NCI-H1694 treated with DMSO at 0.1 percent for 48 hours (cell line): ENCODE measurements around the gene ZNF474.
A peak's percentile ranks its signal among the peaks of the same experiment; 100 is the strongest.

Experiments used
- DNase-seq: peaks from one replicate; lab custom pipeline; 2025; lab: John Stamatoyannopoulos, UW

The ZNF474 gene

GRCh38 chr5:122153774-122154173 lies 24.4 kb downstream of the ZNF474 start:
- no peak for DNase-seq

GRCh38 chr5:122154491-122154890 lies 25.1 kb downstream of the ZNF474 start:
- DNase-seq: no peak

GRCh38 chr5:122154910-122155309 lies 25.6 kb downstream of the ZNF474 start:
- DNase-seq: no peak

- DNase-seq: no peak
These were observed 26.2 kb downstream of the ZNF474 start for GRCh38 chr5:122155546-122155945.

- peak; percentile 76 for DNase-seq
These were observed 27.5 kb downstream of the ZNF474 start for GRCh38 chr5:122156724-122157325.

GRCh38 chr5:122162100-122162638 lies 32.8 kb downstream of the ZNF474 start:
- no peak for DNase-seq

GRCh38 chr5:122163121-122164069 lies 34.0 kb downstream of the ZNF474 start:
- no peak for DNase-seq

GRCh38 chr5:122164070-122164435 lies 34.7 kb downstream of the ZNF474 start:
- no peak for DNase-seq

GRCh38 chr5:122164831-122165558 lies 35.6 kb downstream of the ZNF474 start:
- DNase-seq: no peak

- no peak for DNase-seq
These were observed 36.3 kb downstream of the ZNF474 start for GRCh38 chr5:122165559-122166078.

- DNase-seq: no peak
These were observed 40.2 kb downstream of the ZNF474 start for GRCh38 chr5:122169350-122170103.

GRCh38 chr5:122170620-122171019 lies 41.3 kb downstream of the ZNF474 start:
- DNase-seq: no peak

- DNase-seq: no peak
These were observed 42.9 kb downstream of the ZNF474 start for GRCh38 chr5:122172207-122172606.

GRCh38 chr5:122173474-122174415 lies 44.4 kb downstream of the ZNF474 start:
- DNase-seq: no peak

GRCh38 chr5:122175091-122175490 lies 45.7 kb downstream of the ZNF474 start:
- DNase-seq: no peak

GRCh38 chr5:122175852-122176251 lies 46.5 kb downstream of the ZNF474 start:
- DNase-seq: no peak

- no peak for DNase-seq
These were observed 47.8 kb downstream of the ZNF474 start for GRCh38 chr5:122177161-122177560.

GRCh38 chr5:122179701-122180100 lies 50.4 kb downstream of the ZNF474 start:
- DNase-seq: no peak

GRCh38 chr5:122180146-122180712 lies 50.9 kb downstream of the ZNF474 start:
- no peak for DNase-seq
